AG04449 (cell line): ENCODE data around the gene DXO.

ENCODE experiments used
- CTCF ChIA-PET: fragments of 350-600 bp; formaldehyde crosslinking; extraction: SDS; loops from one replicate; lab custom pipeline; 2021; ENCODE audit warnings: antibody characterized with exemption; lab: Yijun Ruan, JAX
- POLR2A ChIA-PET: fragments of 400-600, 350-600 bp; formaldehyde crosslinking; extraction: SDS; loops from one replicate; lab custom pipeline; 2020; ENCODE audit warnings: antibody characterized with exemption, inconsistent platforms; lab: Yijun Ruan, JAX
- DNase-seq: peaks from one replicate; pipeline ENCODE4 v3.0.0-alpha.2; 2010; ENCODE audit warnings: low read depth, low spot score
- H3K4me3 ChIP-seq: 2 replicates; pipeline ENCODE4 v1.5.1; 2011; ENCODE audit warnings: low read depth, mild to moderate bottlenecking, control low read depth, low read length
- TF ChIP-seq, protein P1 (sequence below): IDR thresholded peaks from one replicate; pipeline ENCODE4 v1.5.1; 2011; ENCODE audit warnings: mild to moderate bottlenecking, moderate library complexity, low read length, control low read depth, inconsistent platforms; ENCODE audit not compliant: insufficient read depth; ENCODE audit errors: missing control alignments

Gene DXO

DNA sequence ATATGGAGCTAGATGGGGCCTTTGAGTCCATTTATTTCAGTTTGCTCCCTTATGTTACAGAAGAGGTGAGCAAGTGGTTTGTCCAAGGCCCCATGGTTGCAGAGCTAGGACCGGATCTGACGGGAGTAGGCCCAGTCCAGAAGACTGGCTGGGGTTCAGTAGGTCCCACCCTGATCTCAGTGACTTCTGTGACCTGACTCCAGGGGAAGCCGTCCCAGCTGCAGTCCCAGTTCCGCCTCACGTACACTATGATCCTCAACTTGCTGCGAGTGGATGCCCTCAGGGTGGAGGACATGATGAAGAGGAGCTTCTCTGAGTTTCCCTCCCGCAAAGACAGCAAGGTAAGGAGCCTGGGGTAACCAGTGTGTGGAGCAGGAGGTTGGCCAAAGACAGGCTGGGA, 5.4 kb downstream of the DXO start:
- TF ChIP-seq, protein P1, sequence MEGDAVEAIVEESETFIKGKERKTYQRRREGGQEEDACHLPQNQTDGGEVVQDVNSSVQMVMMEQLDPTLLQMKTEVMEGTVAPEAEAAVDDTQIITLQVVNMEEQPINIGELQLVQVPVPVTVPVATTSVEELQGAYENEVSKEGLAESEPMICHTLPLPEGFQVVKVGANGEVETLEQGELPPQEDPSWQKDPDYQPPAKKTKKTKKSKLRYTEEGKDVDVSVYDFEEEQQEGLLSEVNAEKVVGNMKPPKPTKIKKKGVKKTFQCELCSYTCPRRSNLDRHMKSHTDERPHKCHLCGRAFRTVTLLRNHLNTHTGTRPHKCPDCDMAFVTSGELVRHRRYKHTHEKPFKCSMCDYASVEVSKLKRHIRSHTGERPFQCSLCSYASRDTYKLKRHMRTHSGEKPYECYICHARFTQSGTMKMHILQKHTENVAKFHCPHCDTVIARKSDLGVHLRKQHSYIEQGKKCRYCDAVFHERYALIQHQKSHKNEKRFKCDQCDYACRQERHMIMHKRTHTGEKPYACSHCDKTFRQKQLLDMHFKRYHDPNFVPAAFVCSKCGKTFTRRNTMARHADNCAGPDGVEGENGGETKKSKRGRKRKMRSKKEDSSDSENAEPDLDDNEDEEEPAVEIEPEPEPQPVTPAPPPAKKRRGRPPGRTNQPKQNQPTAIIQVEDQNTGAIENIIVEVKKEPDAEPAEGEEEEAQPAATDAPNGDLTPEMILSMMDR: no peak
- no peak for DNase-seq
- no peak overlapping the region for H3K4me3 ChIP-seq
- CTCF ChIA-PET: interaction anchor here (0.8 kb wide), 1 partner anchor 14 kb away, joined by 3 read pairs; no protein-coding TSS in a partner anchor
- POLR2A ChIA-PET: interaction anchor here (0.8 kb wide), 1 partner anchor 116 kb away, joined by 5 read pairs; no protein-coding TSS in a partner anchor

- TF ChIP-seq, protein P1: no peak
- no peak overlapping the region for H3K4me3 ChIP-seq
- POLR2A ChIA-PET: no interaction called here
- CTCF ChIA-PET: interaction anchor here (5.8 kb wide), 1 partner anchor 14 kb away, joined by 30 read pairs; no protein-coding TSS in a partner anchor
- DNase-seq: no peak
Observed at GRCh38 chr6:31965700-31966099, 6.2 kb downstream of the DXO start.

DNA sequence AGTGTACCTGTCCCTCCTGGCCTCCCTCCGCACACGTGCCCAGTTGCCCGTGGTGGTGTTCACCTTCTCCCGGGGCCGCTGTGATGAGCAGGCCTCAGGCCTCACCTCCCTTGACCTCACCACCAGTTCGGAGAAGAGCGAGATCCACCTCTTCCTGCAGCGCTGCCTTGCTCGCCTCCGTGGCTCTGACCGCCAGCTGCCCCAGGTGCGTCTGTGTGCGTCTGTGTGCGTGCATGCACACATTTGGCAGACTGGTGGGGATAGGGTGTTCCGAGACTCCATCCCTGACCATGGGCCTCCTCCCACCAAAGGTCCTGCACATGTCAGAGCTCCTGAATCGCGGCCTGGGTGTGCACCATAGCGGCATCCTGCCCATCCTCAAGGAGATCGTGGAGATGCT, 8.0 kb downstream of the DXO start:
- TF ChIP-seq, protein P1: no peak
- ChIA-PET CTCF (interaction anchor here (0.7 to 5.8 kb wide), 3 partner anchors 8 to 34 kb away, joined by 3 to 30 read pairs (median 5); partner anchors contain the start of gene DXO), POLR2A (no interaction called here)
- no peak for DNase-seq
- H3K4me3 ChIP-seq: no peak overlapping the region

DNA sequence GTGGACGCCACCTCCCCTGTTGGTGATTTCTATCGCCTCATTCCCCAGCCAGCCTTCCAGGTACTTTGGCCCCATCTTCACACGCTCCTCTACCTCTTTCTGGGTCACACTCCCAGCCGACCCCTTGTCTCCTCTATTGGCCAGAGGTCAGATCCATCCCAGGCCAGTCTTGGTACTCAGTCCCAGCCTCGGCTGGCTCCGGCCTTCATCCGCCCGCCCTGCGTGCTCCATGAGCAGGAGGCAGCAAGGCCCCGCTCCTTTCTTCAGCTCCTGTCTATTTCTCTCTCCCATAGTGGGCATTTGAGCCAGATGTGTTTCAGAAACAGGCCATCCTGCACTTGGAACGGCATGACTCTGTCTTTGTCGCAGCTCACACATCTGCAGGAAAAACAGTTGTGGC, 10.3 kb downstream of the DXO start:
- ChIA-PET POLR2A (interaction anchor here (1.6 kb wide), 1 partner anchor 10 kb away, joined by 5 read pairs; the partner anchor contains the start of gene DXO), CTCF (interaction anchor here (5.8 kb wide), 1 partner anchor 10 kb away, joined by 30 read pairs; no protein-coding TSS in a partner anchor)
- DNase-seq: no peak
- TF ChIP-seq, protein P1: no peak
- no peak overlapping the region for H3K4me3 ChIP-seq

DNA sequence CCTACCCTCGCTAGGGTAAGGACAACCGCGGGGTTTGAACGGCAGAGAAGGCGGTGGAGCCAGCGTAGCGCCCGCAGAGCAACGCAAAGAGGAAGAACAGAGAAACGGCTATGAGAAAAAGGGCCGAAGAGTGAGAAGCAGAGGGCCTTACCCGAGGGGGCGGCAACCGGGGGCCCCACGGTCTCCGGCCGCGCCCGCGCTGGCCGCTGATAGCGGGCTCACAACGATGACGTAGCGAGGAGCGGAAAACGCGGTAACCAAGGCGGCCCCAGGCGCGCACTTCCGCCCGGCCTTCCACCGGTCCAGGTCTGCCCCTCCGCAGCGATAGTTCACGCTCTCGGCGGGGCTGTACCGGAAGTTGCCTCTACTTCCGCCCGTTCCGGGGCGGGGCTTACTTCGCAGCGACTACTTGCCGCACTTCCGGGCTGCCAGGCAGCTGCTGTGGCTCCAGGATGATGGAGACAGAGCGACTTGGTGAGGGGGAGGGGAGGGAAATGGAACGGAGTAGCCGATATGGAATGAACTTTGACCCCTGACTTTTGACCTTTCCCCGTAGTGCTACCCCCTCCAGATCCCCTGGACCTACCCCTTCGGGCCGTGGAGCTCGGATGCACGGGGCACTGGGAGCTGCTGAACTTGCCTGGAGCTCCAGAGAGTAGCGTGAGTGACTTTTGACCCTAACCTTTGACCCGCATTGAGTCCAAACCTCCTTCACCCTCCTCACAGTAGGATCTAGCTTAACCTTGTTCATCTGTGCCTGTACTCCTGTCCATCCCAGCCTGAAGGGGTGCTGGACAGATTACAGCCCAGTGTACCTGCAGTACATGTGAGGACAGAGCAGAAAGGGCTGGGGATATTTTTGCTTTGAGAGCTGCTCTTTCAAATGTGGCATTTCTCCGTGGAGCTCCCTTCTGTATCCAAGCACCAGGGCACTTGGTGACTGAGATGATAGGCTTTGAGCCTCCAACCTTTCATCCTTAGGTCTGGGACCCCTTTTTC, 12.9 kb downstream of the DXO start, which contains the start of the genes NELFE and SKIC2:
Gene NELFE, minus strand, starts transcription at position 231 of the 999 bp plus-strand sequence. CDS start 525 bp downstream, outside the sequence.
Gene SKIC2, plus strand, starts transcription at position 435 of the 999 bp plus-strand sequence. Its CDS starts 18 bp downstream, at position 453.
- ChIA-PET POLR2A (interaction anchor here (1.1 to 1.8 kb wide), 6 partner anchors 9 to 219 kb away, joined by 4 to 16 read pairs (median 4); partner anchors contain the start of genes DXO, EHMT2 and ZBTB12), CTCF (interaction anchor here (0.7 to 1.9 kb wide), 9 partner anchors 8 to 237 kb away, joined by 3 to 9 read pairs (median 5); partner anchors contain the start of gene DXO)
- peak; percentile 81 for DNase-seq
- TF ChIP-seq, protein P1: no peak
- H3K4me3 ChIP-seq: peak within 1 kb of the TSS; percentile 100

- CTCF ChIA-PET: interaction anchor here (1.5 to 1.9 kb wide), 3 partner anchors 7 to 40 kb away, joined by 4 to 7 read pairs (median 5); no protein-coding TSS in a partner anchor
- TF ChIP-seq, protein P1: no peak
- DNase-seq: no peak
- peak overlapping the region; percentile 100 for H3K4me3 ChIP-seq
- POLR2A ChIA-PET: interaction anchor here (1.1 to 1.8 kb wide), 5 partner anchors 10 to 61 kb away, joined by 4 to 16 read pairs (median 5); partner anchors contain the start of genes DXO, EHMT2 and ZBTB12
Observed at GRCh38 chr6:31958412-31958740, 13.6 kb downstream of the DXO start.
